Measurements from ENCODE around the gene PRKCE.

Gene PRKCE

DNA sequence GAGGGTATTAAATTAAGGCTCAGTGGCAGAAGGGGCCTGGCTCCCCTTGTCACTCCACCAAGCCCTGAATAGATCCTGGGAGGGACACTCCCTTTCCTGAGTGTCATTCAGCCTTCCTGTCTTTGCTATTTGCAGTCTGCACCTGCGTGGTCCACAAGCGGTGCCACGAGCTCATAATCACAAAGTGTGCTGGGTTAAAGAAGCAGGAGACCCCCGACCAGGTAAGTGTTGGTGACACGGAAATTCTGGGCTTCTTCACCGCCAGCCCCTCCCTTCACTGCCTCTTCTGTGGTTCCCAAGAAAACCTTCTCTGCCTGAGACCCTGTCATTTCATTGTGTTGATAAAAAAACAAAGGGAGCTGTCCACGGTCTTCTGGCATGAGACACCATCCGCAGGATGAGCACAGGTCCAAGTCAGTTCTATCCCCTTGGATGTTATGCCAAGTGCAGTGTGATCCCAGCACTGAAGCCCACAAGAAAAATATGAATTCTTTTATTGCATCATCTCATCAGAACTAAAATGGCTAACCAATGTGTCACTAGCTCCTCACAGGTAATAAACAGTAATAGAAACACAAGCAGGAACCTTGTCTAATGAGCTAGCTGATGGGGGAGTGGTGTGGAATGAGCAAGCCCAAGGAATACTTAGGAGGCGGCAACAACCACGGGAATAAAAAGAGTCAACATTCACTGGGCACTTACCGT, 328.8 kb downstream of the PRKCE start:
- DNase-seq: no peak

DNA sequence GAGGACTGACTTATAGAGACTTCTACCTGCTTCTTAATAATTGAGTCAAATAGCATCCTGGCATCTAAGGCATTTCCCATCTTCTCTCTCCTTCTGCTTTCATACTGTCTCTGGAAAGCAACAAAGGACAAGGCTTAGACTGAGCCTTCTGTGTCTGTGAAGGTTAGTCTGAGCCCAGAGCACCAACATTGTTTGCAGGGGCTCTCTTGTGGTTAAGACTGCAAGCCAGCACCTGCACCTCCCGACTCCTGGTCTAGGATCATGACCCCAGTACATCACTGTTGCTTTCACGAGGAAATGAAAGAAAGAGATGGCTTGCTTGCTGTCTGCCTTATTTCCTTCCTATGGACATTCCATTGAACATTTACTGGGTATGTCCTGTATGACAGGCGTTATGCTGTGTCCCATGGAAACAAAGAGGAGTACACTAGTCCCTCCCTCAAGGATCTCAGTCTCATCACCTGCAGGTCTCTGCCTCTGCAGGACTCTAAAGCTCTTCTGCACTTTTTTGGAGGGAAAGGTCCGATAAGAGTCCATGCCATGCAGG, 330.0 kb downstream of the PRKCE start:
- no peak for DNase-seq

DNA sequence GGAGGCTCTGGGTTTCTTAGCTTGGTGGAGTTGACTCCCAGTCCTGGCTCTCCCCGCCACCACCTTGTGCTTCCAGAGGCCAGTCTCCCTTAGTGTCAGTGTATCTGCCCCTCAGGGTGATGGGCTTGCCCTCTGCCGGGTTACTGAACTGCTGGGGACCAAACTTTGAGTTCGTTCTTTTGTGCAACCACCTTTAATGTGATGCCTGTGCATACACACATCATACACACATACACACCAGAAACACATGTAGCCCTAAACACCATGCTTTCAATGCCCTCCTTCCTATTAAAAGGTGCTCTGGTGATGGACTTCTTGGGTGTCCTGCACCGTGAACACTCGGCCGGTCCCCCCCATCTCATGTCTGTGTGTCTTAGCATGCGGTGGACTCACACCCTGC, 330.6 kb downstream of the PRKCE start:
- no peak for DNase-seq

DNA sequence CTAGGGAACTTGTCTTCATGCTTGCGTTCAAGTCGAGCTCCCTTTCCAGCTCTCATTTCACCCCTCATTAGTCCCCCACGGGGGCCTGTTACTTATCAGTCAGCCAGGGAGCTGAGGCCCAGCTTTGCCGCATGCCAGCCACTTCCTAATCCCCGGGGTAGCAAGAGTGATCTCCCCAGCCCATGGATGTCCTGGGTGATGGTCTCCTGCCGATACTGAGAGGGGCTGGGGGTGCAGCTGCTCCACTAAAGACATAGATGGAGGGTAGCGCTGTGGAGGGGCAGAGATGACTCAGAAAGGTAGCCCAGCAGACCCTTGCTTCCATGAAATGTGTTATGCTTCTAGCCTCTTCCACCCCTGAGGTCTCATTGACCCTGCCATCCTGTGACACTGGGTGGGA, 331.7 kb downstream of the PRKCE start:
- no peak for DNase-seq

DNA sequence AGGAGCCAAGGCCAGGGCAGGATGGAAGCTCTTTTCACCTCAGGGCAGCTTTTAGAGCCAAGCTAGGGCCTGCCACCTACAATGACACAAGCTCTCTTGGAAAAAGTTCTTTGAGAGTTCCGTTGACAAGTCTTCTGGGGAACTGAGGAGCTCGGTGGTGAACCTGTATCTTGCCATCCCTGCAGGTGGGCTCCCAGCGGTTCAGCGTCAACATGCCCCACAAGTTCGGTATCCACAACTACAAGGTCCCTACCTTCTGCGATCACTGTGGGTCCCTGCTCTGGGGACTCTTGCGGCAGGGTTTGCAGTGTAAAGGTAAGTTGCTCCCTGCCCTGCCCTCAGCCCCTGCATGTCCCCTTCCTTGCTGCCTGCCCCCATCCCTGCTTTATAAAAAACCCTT, 332.9 kb downstream of the PRKCE start:
- DNase-seq: no peak

DNA sequence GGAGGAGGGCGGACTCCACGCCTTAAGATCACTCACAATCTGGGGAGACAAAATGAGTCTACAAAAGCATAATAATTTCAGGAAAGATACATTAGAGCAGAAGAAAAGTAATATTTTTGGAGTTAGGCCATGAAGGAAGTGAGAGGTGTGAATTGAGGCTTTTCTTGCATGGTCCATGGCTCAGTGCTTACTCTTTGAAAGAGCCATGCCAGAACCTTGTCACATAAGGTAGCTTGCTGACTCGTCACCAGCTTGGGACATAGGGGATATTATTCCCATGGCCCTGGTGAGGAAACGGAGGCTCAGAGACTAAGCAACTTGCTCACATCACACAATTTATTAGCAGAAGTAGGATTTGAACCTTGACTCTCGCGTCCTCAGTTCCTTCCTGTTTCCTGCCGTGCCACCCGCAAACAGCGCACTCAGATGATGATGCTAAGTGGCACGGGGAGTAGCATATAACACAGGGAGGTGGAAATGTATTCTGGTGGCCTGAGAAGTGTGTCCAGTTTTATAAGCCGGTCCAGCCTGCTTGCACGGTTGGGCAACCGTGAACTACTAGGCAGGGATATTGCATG, 333.5 kb downstream of the PRKCE start:
- no peak for DNase-seq

DNA sequence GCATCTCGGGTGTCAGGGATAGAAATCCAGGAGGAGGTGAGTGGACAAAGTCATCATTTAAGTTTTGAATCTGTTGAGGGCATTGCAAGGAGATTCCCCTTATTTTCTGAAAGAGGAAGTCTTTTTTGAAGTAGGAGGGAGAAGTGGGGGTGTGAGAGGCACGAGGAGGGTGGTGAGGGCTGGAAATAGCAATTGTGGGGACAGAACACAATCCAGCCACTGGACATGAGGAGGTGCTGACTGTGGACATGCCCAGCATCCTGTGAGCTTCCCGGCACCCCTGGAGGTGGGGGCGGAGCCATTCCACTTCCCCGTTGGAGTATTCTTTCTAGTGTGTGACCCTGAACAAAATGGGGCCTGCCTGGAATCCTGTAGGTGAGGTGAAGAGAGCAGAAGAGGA, 335.0 kb downstream of the PRKCE start:
- DNase-seq: no peak

DNA sequence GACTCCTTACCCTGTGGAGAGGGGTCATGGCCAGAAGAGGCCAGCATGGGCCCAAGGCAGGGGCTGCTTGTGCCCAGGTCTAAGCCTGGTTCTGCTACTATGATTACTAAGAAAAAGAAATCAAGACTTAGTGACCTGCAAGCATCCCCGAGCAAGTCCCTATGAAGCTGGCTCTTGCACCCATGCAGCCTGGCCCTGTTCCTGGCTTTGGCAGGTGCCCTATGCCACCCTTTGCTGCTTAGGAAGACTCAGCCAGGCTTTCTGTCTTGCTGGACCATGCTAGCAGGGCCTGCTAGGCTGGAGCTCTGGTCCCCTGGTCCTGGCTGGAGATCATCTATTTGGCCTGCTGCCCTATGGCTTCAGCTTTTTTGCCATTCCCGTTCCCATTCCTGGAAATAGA, 336.4 kb downstream of the PRKCE start:
- no peak for DNase-seq

DNA sequence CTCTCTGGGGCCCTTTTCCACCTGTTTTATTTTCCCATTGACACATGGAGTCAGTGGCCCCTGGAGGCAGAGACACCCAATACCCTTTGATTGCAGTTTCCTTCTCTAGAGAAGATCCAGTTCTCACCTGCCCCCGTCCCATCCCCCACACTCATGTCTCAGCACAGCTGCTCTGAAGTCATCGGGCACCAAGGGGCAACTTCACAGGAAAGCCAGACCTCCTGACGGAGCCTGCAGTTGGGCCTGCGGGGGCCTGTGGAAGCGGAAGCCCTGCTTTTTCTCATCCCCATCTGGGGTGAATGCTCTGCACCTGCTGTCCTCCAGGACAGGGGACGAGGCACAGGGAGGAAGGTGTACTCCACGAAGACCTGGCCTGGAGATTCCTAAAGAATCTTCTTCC, 337.4 kb downstream of the PRKCE start:
- DNase-seq: peak; percentile 67

DNA sequence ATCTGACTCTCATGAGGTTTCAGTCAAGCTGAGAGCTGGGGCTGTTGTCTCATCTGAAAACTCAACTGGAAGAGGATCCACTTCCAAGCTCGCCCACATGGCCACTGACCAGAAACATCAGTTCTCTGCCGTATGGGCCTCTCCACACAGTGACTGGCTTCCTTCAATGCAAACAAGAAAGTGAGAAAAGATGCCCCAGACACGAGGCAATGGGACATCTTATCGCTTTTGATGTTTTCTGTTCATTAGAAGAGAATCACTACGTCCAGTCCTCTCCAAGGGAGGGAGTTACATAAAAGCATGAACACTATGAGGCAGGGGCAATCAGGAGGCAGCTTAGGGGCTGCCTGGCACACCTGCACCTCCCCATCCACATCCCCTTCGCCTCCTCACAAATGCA, 338.7 kb downstream of the PRKCE start:
- no peak for DNase-seq

DNA sequence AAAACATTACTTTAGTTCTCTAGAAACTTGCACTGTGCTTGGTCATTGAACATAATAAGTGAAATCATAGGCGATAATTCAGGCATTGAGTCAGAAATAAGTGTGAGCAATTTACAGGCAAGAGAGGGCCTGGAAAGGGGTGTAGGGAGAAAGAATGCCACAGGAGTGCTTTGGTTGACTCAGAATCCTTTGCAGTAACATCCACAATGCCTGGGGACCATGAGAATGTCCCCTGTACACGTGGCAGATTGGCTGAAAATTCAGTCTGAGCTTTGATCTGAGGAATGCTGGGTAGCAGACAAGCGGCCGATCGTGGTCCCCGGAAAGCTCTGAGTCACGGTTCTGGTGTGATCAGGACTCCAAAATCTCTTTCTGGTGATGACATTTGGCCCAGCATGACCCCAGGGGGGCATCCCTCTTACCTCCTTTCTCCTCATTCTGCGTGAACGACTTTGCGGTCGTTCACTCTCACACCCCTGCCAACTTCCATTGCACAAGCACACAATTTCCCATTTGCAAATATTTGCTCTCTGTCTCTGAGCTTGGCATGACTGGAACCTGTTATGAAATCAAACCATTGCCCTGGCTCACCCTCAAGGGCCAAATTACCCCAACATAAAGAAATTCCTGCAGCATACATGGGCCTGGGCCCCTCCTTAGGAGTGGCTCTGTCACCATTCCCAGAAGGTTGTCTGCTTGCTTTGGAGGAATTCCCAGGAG, 340.7 kb downstream of the PRKCE start:
- DNase-seq: no peak

DNA sequence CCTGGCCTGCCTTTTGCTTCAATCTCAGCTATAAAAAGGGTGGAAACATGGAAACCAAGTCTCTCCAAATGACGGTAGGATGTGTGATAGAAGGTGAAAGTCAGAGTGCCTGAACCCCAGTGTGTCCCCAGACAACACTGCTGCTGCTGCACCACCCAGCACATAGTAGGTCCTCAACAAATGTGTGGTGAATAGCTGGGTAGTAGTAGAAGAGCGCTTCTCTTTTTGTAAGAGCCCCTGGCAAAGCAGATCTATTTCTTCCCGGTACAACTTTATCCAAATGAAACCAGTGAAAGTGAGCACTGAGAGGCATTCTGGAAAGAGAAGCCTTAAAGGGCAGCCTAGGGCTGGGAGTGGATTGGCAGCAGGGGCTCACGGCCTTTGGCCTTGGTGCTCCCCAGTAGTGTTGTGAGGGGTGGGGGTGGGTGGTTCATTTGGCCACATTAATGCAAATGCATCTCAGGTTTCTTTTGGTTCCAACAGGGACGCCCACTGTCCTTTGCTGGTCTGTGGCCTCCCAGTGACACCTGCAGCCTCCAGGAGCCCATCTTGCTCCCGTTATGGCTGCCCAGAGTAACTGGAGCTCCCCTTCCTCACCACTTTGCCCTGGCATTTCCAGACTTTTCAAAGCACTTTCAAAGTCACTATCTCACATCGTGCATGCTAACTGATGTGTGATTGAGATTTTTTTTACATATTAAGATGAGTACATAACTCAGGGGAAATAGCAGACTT, 341.4 kb downstream of the PRKCE start:
- DNase-seq: no peak

DNA sequence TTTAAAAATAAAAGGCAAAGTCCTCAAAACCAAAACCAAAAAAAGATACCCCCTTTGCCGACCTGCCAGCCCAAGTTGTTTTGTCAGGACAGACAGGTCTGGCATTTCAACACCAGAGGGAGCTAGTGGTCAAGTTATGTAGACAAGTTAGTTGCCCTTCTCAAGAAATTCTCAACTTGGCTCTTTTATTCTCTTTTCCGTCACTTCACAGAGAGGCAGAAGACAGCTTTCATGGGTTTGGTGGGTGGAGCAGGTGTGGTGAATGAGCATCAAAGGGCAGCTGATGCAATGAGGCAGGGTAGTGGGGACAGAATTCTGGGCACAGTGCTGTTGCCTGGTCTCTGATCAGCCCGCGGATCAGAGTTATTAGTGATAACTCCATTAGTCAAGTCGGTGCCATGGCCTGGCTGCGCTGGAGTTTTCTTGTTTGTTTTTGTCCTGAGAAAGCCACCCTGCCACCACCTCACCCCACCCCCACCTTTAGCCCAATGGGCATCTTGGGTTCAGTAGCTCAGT, 342.1 kb downstream of the PRKCE start:
- peak; percentile 56 for DNase-seq

DNA sequence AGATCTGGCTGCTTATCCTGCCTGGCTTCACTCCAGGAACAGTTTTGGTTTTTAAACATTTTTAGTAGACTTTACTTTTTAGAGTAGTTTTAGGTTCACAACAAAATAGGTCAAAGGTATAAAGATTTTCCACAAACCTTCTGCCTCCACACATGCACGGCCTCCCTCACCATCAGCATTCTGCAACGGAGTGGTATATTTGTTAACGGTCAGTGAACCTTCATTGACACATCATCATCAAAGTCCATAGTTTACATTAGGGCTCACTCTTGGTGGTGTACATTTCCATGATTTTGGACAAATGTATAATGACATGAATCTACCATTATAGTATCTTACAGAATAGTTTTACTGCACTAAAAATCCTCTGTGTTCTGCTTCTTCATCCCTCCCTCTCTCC, 342.6 kb downstream of the PRKCE start:
- DNase-seq: no peak

DNA sequence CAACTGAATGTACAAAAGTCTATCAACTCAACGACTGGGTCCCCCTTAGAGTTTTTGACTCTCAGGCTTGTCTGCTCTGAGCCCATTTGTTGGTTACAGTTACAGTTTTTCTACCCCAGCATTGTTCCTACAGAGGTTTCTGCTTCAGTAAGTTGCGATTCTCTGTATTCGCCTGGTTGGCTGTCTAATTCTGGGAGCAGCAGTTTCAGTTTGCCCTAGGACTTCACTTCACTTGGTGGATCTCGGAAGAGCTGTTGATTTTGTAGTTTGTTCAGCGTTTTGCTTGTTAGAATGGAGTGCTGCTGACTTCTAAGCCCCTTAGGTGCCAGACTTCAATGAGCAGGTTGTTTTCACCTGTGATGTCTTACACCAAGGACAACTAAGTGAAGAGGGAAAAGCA, 349.2 kb downstream of the PRKCE start:
- DNase-seq: no peak

DNA sequence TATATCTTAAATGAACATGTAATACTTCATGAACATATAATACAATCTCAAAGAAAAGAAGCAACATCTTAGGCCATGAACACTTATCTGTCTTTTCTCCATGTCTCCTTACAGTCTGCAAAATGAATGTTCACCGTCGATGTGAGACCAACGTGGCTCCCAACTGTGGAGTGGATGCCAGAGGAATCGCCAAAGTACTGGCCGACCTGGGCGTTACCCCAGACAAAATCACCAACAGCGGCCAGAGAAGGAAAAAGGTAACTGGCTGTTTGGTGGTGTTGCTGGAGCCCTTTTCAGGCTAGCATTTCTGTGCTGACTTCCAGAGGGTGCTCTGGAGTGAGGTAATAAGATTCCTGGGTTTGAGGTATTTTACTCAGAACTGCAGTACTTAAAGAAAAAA, 349.8 kb downstream of the PRKCE start:
- no peak for DNase-seq

DNA sequence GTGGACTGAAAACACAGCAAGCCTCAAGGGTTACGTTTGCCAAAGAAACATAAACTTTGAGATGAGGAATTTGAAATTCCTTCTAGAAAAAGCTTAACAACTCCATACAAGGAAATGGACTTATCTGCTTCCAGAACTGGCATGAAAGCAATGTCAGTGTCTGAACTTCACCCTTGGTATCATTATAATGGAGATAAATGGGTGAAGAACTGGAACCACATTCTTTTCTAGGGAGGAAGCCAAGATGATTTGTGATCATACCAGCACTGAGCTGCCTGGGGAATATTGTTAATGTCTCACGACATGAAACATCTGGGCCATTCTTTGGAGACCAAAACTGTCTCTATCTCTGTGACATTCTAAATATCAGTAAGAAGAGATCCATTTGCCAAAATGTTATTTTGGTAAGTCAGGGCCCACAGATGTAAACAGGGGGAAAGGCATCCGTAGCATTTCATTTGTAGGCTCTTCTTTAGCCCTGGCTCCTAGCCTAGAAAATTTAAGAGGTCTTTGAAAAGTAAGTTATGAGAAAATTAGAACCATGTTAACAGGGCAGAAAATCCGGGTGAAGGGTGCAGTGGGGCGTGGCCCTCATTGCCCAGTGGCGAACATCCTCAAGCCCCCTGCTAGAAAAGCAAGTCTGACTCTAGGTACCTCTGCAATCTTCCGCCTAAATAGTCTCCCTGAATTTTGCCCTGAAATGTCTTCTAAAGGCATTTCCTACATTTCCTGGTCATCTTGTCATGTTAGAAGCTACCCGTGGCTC, 350.4 kb downstream of the PRKCE start:
- no peak for DNase-seq

DNA sequence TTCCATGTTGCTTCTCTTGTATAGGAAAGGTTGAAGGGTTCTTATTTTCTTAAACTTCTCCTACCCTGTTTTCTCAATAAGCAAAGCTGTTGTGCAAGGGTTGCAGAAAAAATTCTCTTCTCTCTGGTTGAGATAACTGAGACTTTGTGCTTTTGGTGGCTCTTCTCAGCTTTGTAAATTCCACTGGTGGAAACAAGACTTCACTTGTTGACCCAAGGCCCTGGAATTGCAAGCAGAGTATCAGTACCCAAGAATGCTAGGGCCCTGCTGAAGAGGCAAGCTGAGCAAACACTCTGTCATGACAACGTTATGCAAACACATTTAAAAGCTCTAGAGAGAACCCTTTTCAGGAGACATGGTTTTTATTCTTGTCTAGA, 351.0 kb downstream of the PRKCE start:
- no peak for DNase-seq

DNA sequence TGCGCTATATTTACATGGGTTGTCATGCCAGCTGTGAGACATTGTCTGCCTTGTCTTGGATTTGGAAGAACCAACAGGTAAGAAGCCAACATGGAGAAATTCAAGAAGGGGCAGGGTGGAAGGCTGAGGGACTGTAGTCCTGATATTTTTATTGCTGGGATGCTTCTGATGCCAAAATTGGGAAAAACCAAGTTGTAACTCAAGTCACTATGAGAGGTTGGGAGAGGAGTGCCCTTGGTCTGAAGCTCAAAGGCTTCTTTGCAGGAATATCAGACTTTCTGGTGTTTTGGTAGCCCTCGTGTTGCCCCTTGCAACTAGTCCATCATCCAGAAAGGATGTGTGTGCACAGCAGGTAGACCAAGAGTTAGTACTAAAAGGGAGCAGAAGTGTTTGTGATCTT, 351.5 kb downstream of the PRKCE start:
- DNase-seq: no peak

DNA sequence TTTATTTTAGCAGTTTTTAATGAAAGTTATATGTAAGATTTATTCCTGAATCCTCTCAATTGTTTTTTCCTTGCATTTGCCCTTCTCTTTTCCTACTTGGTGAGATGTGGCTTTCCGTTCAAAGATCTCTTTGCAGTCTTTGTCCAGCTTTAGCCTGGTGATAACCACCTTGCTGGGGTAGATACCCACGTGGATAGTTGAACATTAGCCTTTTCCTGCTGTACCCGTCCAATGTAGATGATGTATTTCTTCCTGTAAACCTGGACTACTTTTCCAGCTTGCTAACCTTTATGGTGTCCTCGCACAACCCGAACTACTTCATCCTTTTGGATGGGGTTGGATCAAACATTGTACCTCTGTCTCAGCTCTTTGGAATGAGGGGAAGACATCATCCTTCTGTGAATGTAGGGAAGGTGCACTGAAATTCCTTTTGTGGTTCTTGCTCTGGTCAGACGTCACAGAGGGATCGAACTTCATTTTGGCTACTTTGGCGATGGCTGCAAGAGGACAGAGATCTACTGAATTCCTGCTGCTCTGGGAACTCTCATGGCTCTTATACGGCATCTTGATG, 352.5 kb downstream of the PRKCE start:
- no peak for DNase-seq

DNA sequence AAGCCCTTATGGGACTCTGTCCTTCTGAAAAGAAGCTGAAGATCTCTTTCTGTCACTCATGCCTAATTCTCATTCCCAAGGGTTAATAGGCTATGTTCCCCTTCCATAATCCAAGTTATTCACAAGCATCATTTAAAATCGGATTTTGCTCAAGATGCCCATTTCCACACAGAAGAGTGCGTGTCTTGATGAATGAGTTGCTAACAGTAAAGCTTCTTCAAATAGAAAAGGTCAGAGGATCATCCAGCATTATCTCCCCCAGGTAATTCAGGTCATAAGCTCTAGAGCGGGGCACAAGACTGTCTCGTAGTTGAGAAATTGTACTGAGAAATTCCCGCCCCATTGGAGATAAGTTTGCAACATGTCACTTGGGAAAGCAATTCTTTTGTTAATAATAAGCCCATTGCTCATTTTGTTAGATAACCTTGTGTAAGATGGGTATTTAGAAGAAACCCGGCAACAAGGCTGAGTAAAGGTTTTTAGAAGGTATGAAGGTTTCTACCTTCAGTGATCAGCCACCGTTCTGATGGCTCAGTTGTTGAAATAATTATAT, 355.1 kb downstream of the PRKCE start:
- no peak for DNase-seq

DNA sequence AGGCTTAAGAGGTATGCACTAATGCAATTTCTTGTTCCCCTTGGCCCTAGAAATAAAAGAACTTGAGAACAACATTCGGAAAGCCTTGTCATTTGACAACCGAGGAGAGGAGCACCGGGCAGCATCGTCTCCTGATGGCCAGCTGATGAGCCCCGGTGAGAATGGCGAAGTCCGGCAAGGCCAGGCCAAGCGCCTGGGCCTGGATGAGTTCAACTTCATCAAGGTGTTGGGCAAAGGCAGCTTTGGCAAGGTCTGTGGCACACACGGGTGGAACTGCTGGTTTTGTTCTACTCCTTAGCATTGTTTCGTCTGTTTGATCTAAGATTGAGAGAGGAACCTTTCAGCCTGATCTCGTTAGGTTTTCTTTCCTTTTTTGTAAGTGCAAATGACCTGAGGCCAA, 355.9 kb downstream of the PRKCE start:
- no peak for DNase-seq

All from NCI-H2171 treated with DMSO at 0.1 percent for 48 hours (cell line).